ENCODE data around the gene CREBRF. TPM values are rescaled to one million over a fixed set of nuclear protein-coding genes. Genes with fewer than 3 reads are reported as not detected.
A peak's percentile ranks its signal among the peaks of the same experiment; 100 is the strongest.

Gene CREBRF
- total RNA-seq, 1 donor from 2014 or later = 23.8 TPM

DNA sequence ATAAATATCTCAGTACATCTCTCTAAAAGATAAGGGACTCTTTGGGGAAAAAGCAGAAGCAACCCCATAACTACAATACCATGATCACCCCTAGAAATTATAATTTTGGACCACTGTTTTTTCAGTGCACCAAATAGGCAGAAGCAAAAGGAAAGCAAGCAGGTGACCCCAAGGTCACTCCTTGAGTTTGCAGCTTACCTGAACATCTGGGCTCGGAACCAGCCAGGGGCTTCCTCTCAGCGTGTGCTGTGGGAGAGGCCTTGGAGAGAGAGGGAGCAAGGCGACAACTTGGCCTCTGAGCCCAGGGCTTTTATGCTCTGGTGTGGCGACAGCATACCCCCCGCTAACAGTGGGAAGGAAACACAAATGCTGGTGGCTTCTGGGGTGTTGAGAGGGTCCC lies 105.0 kb downstream of the CREBRF start:
- no peak overlapping the region for H3K4me3 Mint-ChIP-seq (ENCODE audit: unreplicated experiment)
- no peaks in the 10 kb centered on the region for H3K9me3 Mint-ChIP-seq (ENCODE audit: unreplicated experiment)
- no peaks in the 10 kb centered on the region for H3K27me3 Mint-ChIP-seq (ENCODE audit: unreplicated experiment)
- TF ChIP-seq, protein P1, sequence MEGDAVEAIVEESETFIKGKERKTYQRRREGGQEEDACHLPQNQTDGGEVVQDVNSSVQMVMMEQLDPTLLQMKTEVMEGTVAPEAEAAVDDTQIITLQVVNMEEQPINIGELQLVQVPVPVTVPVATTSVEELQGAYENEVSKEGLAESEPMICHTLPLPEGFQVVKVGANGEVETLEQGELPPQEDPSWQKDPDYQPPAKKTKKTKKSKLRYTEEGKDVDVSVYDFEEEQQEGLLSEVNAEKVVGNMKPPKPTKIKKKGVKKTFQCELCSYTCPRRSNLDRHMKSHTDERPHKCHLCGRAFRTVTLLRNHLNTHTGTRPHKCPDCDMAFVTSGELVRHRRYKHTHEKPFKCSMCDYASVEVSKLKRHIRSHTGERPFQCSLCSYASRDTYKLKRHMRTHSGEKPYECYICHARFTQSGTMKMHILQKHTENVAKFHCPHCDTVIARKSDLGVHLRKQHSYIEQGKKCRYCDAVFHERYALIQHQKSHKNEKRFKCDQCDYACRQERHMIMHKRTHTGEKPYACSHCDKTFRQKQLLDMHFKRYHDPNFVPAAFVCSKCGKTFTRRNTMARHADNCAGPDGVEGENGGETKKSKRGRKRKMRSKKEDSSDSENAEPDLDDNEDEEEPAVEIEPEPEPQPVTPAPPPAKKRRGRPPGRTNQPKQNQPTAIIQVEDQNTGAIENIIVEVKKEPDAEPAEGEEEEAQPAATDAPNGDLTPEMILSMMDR (IDR thresholded peaks at IDR 0.05) = no peak
- peaks cover 28% of the 10 kb centered on the region for H3K36me3 Mint-ChIP-seq (ENCODE audit: unreplicated experiment)
- H3K4me1 Mint-ChIP-seq (ENCODE audit: unreplicated experiment) = peaks cover under 1% of the 10 kb centered on the region
- H3K27ac Mint-ChIP-seq (ENCODE audit: unreplicated experiment) = no peak overlapping the region
- peak; percentile 46 for DNase-seq (ENCODE audit: extremely low spot score, unreplicated experiment)

DNA sequence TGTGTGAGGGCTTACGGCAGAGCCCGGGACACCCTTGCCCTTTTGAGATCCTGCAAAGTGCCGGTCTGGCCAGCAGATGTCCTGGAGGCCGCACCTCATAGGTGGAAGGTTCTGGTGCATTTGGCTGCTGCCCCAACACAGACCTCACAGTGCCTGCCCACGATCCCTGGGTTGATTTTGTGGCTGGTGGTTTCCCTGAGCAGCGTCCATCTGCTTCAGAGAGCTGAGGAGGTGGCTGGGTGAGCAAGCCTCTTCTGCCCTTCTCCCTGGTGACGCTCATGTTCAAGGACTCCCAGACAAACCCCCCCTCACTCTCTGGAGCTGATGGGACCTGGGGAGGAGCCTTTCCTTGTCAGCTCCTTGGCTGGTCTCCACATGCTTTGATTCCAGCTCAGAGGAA lies 107.1 kb downstream of the CREBRF start:
- TF ChIP-seq, protein P1 (IDR thresholded peaks at IDR 0.05) = no peak
- Mint-ChIP-seq H3K27me3 (ENCODE audit: unreplicated experiment) (no peaks in the 10 kb centered on the region), H3K9me3 (ENCODE audit: unreplicated experiment) (no peaks in the 10 kb centered on the region), H3K4me3 (ENCODE audit: unreplicated experiment) (no peak overlapping the region), H3K27ac (ENCODE audit: unreplicated experiment) (no peak overlapping the region), H3K4me1 (ENCODE audit: unreplicated experiment) (peaks cover 1% of the 10 kb centered on the region), H3K36me3 (ENCODE audit: unreplicated experiment) (peaks cover 23% of the 10 kb centered on the region)
- DNase-seq (ENCODE audit: extremely low spot score, unreplicated experiment) = no peak

DNA sequence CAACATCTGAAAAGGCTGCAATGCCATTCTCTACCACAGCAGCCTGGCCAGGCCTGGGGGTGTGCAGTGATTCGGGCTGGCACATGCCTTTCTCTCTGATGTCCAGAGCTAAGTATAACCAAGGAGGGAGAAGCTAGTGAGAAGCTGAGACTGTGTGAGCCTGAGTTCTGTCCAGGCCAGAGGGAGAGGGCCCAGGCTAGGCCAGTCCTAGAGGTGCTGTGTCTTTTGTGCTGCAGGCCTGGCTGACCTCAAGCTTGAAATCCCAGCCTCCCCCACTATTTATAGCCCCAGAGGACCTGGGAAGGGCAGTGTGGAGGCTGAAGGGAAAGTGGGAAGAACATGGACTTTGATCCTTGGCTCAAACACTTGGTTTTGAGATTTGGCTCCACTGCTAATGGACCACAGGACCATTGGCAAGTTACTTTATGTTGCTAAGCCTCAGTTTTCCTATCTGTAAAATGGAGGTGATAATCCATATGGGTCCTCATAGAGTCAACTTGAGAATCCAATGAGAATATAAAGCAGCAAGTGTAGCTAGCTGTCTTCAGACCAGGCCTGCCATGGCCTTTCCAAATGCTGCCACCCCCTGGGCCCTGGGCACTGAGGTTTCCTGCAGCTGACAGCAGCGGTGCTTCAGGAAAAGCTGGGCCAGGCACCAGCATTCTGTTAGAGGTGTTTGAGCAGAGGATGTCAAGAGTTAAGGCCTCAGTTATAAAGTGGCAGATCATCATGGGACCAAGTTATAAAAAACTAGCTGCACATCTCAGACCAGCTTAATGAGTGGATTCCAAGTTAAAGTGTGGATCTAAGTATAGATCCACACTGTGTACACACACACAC lies 109.2 kb downstream of the CREBRF start:
- Mint-ChIP-seq H3K4me1 (ENCODE audit: unreplicated experiment) (peaks cover 1% of the 10 kb centered on the region), H3K9me3 (ENCODE audit: unreplicated experiment) (no peaks in the 10 kb centered on the region), H3K4me3 (ENCODE audit: unreplicated experiment) (no peak overlapping the region), H3K27ac (ENCODE audit: unreplicated experiment) (no peak overlapping the region), H3K27me3 (ENCODE audit: unreplicated experiment) (no peaks in the 10 kb centered on the region), H3K36me3 (ENCODE audit: unreplicated experiment) (peaks cover 18% of the 10 kb centered on the region)
- TF ChIP-seq, protein P1 (IDR thresholded peaks at IDR 0.05) = no peak
- no peak for DNase-seq (ENCODE audit: extremely low spot score, unreplicated experiment)

DNA sequence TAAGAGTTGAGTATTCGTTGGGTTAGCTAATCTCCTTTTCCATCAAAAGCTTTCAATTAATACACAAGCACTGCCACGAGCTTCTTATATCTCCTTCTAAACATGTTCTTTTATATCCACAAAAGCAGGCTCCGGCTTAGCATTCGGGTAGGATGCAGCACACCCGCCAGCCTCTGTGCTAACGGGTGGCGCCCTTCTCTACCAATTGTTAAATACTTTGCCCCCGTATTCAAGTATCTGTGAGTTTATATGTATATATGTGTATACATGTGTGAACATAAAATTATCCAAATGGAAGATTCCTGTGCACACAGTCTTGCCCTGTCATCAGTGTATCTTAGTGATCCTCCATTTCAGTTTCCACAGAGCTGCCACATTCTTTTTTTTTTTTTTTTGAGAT lies 116.0 kb downstream of the CREBRF start:
- Mint-ChIP-seq H3K9me3 (ENCODE audit: unreplicated experiment) (no peaks in the 10 kb centered on the region), H3K27me3 (ENCODE audit: unreplicated experiment) (no peaks in the 10 kb centered on the region), H3K36me3 (ENCODE audit: unreplicated experiment) (no peaks in the 10 kb centered on the region), H3K4me1 (ENCODE audit: unreplicated experiment) (no peaks in the 10 kb centered on the region), H3K4me3 (ENCODE audit: unreplicated experiment) (no peak overlapping the region), H3K27ac (ENCODE audit: unreplicated experiment) (no peak overlapping the region)
- no peak for DNase-seq (ENCODE audit: extremely low spot score, unreplicated experiment)
- TF ChIP-seq, protein P1 (IDR thresholded peaks at IDR 0.05) = no peak

DNA sequence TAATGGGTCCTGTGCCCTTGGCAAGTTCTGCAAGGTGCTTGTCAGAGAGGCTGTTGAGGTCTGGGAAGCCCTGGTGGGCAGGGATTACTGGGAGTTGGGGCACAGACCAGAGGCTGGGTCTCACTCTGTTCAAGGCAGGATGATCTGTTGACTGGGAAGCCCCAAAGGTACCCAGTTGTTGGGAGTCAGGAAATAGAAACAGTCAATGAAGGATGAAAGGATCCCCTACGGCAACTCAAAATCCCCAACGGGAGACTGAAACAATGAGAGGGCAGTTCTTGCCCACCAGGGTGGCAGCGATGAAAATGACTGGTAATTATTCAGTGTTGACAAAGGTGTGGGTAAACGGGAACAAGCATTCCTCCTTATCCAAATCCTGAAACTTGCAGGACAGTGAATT lies 119.4 kb downstream of the CREBRF start:
- TF ChIP-seq, protein P1 (IDR thresholded peaks at IDR 0.05) = no peak
- Mint-ChIP-seq H3K27me3 (ENCODE audit: unreplicated experiment) (no peaks in the 10 kb centered on the region), H3K4me3 (ENCODE audit: unreplicated experiment) (no peak overlapping the region), H3K9me3 (ENCODE audit: unreplicated experiment) (peaks cover 9% of the 10 kb centered on the region), H3K27ac (ENCODE audit: unreplicated experiment) (no peak overlapping the region), H3K4me1 (ENCODE audit: unreplicated experiment) (no peaks in the 10 kb centered on the region), H3K36me3 (ENCODE audit: unreplicated experiment) (no peaks in the 10 kb centered on the region)
- no peak for DNase-seq (ENCODE audit: extremely low spot score, unreplicated experiment)
